Measurements from ENCODE around the gene XPO6.

GRCh38 chr16:28081391-28081968 lies 130.3 kb downstream of the XPO6 start:
- TF ChIP-seq CTCF (conservative IDR thresholded peaks at IDR 0.05; ENCODE audit: low read length) (no peak), EZH2phosphoT487 (IDR thresholded peaks at IDR 0.05; ENCODE audit: borderline replicate concordance) (no peak)
